GM21723 (cell line): Measurements from ENCODE around the gene TIMM23.

Experiments
- ATAC-seq: cut with Tn5 transposase; IDR thresholded peaks from one replicate; pipeline ENCODE4 v1.9.1; 2021; ENCODE audit warnings: mild to moderate bottlenecking, moderate library complexity; ENCODE audit not compliant: unreplicated experiment

TIMM23 gene

GRCh38 chr10:46052057-46052790 is 79.9 kb downstream of the TIMM23 start:
- no peak for ATAC-seq

- ATAC-seq, result no peak
Observed at GRCh38 chr10:46052791-46053375, 80.6 kb downstream of the TIMM23 start.
